Right atrium auricular region (tissue), 2 donors: ENCODE data around the gene PLSCR3. TPM values are rescaled to one million over a fixed set of nuclear protein-coding genes. Genes with fewer than 3 reads are reported as not detected.
A peak's percentile ranks its signal among the peaks of the same experiment; 100 is the strongest.

Source experiments
- DNase-seq: peaks from one replicate; pipeline ENCODE4 v3.0.0-alpha.2; 2019; ENCODE audit warnings: low spot score
- H3K27ac ChIP-seq, 2 donors: fragments of 200-600 bp; sonication (generic); 1 replicate in 1 of 2; 2 replicates in 1 of 2; pipeline ENCODE4 v1.5.1; 2016 to 2019
- H3K27me3 ChIP-seq, 2 donors: fragments of 200-600 bp; sonication (generic); one replicate each; pipeline versions ENCODE4 v1.5.1 to v1.6.0; 2017 to 2019
- H3K36me3 ChIP-seq: fragments of 200-600 bp; sonication (generic); one replicate; pipeline ENCODE4 v1.5.1; 2016
- H3K4me1 ChIP-seq, 2 donors: fragments of 200-600 bp; sonication (generic); one replicate each; pipeline versions ENCODE4 v1.5.1 to v1.6.0; 2017 to 2019
- H3K4me3 ChIP-seq, 2 donors: fragments of 200-600 bp; sonication (generic); 1 replicate in 1 of 2; 2 replicates in 1 of 2; pipeline ENCODE4 v1.5.1; 2017 to 2019; ENCODE audit warnings: mild to moderate bottlenecking in 1 of 2, moderate library complexity in 1 of 2
- H3K9me3 ChIP-seq, 2 donors: fragments of 200-600 bp; sonication (generic); one replicate each; pipeline ENCODE4 v1.5.1; 2019
- total RNA-seq, 2 donors: library from RNA; depleted of rRNA; stranded (reverse); fragments of >200 nt; gene quantifications; one replicate each; pipeline ENCODE4 v1.1.0, GENCODE V29; 2016
- TF ChIP-seq, protein P1 (sequence below), 2 donors: fragments of 200-600 bp; sonication (generic); IDR thresholded peaks; one replicate each; pipeline ENCODE4 v1.5.1; 2019; ENCODE audit warnings: antibody characterized with exemption in 2 of 2

The PLSCR3 gene
- total RNA-seq, 2 donors from 2014 or later, result 17.2 to 21.6 TPM

DNA sequence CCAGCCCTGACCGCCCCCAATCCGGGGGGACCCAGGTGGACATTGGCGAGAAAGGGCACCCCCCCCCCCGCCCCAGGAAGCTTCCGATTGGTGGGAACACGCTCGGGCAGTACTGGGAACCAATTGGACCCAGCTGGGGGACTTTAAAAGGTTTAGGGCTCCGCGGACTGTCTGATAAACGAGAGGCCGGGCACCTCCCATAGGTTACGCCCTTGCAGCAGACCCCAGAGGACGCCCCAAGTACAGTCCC is 9.3 kb upstream of the PLSCR3 start:
- Histone ChIP-seq H3K9me3 (no peaks in the 10 kb centered on the region), H3K4me3 (peak overlapping the region; percentile 59 to 76), H3K36me3 (no peaks in the 10 kb centered on the region), H3K4me1 (peaks cover 0 to 27% of the 10 kb centered on the region in 2 donors), H3K27ac (peak overlapping the region; percentile 91 to 94), H3K27me3 (no peaks in the 10 kb centered on the region)
- TF ChIP-seq, protein P1, sequence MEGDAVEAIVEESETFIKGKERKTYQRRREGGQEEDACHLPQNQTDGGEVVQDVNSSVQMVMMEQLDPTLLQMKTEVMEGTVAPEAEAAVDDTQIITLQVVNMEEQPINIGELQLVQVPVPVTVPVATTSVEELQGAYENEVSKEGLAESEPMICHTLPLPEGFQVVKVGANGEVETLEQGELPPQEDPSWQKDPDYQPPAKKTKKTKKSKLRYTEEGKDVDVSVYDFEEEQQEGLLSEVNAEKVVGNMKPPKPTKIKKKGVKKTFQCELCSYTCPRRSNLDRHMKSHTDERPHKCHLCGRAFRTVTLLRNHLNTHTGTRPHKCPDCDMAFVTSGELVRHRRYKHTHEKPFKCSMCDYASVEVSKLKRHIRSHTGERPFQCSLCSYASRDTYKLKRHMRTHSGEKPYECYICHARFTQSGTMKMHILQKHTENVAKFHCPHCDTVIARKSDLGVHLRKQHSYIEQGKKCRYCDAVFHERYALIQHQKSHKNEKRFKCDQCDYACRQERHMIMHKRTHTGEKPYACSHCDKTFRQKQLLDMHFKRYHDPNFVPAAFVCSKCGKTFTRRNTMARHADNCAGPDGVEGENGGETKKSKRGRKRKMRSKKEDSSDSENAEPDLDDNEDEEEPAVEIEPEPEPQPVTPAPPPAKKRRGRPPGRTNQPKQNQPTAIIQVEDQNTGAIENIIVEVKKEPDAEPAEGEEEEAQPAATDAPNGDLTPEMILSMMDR (IDR thresholded peaks at IDR 0.05), result no peak
- DNase-seq, result no peak

DNA sequence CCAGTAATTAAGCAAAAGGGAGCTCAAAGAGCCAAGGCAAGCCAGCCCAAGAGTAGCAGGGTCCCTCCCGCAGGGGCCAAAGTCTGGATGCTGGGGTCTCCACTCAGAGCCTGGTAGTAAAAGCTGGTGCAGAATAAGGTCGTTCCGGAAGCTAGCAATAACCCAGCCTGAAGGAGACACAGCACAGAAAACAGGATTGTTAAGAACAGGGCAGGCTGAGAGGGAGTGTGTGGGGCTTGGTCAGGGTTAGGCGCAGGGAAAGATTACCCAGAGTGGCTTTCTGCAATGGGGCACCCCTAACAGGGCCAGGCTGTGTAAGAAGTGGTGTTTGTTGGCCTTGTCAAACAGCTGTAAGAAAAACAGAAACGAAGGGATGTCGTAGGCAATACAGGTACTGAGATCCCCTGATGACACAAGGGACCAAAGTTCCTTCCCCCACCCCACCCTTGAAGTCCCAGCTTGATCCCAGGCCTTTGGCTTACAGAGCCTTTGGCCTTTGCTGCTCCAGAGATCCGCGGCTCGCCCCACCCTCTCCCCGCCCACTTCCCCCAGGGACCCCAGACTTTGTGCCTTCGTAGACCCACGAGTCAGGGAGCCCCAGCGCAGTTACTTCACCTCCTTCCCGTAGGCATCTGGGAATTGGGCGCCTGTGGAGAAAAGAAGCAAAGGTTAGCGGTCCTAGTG is 8.9 kb upstream of the PLSCR3 start:
- peak; percentile 78 for DNase-seq
- Histone ChIP-seq H3K4me1 (peaks cover 0 to 27% of the 10 kb centered on the region in 2 donors), H3K36me3 (no peaks in the 10 kb centered on the region), H3K9me3 (no peaks in the 10 kb centered on the region), H3K27me3 (no peaks in the 10 kb centered on the region), H3K4me3 (peak overlapping the region; percentile 59 to 76), H3K27ac (peak overlapping the region; percentile 91 to 94)
- TF ChIP-seq, protein P1 (IDR thresholded peaks at IDR 0.05), result no peak

DNA sequence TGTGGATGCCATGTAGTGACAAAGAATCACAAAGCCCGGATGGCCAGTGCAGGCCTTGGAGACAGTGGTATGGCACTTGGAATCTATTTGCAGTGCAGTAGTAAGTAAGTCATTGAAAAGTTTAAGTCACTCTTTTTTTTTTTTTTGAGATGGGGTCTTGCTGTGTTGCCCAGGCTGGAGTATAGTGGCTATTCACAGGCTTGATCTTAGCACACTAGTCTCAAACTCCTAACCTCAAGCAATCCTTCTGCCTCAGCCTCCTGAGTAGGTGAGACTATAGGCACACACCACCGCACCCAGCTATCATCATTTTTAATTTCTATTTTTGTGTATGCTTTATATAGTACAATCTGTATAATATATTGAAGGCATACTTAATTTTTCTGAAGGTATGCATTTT is 4.3 kb upstream of the PLSCR3 start:
- Histone ChIP-seq H3K4me3 (no peak overlapping the region), H3K27me3 (no peaks in the 10 kb centered on the region), H3K9me3 (no peaks in the 10 kb centered on the region), H3K27ac (no peak overlapping the region), H3K4me1 (peaks cover 0 to 25% of the 10 kb centered on the region in 2 donors), H3K36me3 (no peaks in the 10 kb centered on the region)
- TF ChIP-seq, protein P1 (IDR thresholded peaks at IDR 0.05), result no peak
- no peak for DNase-seq

- H3K27ac ChIP-seq, result no peak overlapping the region
- TF ChIP-seq, protein P1 (IDR thresholded peaks at IDR 0.05), result no peak
- H3K36me3 ChIP-seq, result no peaks in the 10 kb centered on the region
- no peaks in the 10 kb centered on the region for H3K9me3 ChIP-seq
- DNase-seq, result no peak
- H3K4me3 ChIP-seq, result no peak overlapping the region
- peaks cover 0 to 22% of the 10 kb centered on the region in 2 donors for H3K4me1 ChIP-seq
- no peaks in the 10 kb centered on the region for H3K27me3 ChIP-seq
Measured at GRCh38 chr17:7396147-7396546, 1.8 kb upstream of the PLSCR3 start.

- Histone ChIP-seq H3K36me3 (peaks cover 19% of the 10 kb centered on the region), H3K9me3 (no peaks in the 10 kb centered on the region), H3K27me3 (no peaks in the 10 kb centered on the region), H3K27ac (peak overlapping the region; percentile 91), H3K4me3 (peak overlapping the region; percentile 64 to 84), H3K4me1 (peaks cover 0 to 22% of the 10 kb centered on the region in 2 donors)
- no peak for DNase-seq
- TF ChIP-seq, protein P1 (IDR thresholded peaks at IDR 0.05), result no peak
Measured at GRCh38 chr17:7393613-7394451, 493 bp downstream of the PLSCR3 start.
